GM15510 (cell line): ENCODE data around the gene VPS18.

Experiments used
- POLR2A ChIP-seq: IDR thresholded peaks from 3 replicates; pipeline ENCODE4 v1.6.1; 2011; ENCODE audit warnings: borderline replicate concordance; ENCODE audit not compliant: insufficient read length; ENCODE audit errors: extremely low read depth

Gene VPS18

GRCh38 chr15:40893733-40894680, at the start of gene VPS18:
TSS of gene VPS18 (plus strand) at chr15:40894450. CDS start at chr15:40894769, 319 bp downstream.
- TF ChIP-seq POLR2A, result peak; percentile 63

GRCh38 chr15:40844696-40845030, 49.6 kb upstream of the VPS18 start:
- TF ChIP-seq POLR2A, result no peak

- TF ChIP-seq POLR2A, result no peak
These were observed 49.2 kb upstream of the VPS18 start for GRCh38 chr15:40845036-40845435.

GRCh38 chr15:40845511-40846284, 48.6 kb upstream of the VPS18 start:
- TF ChIP-seq POLR2A, result no peak

- TF ChIP-seq POLR2A, result no peak
These were observed 47.4 kb upstream of the VPS18 start for GRCh38 chr15:40846841-40847222.

GRCh38 chr15:40847223-40847961, 46.9 kb upstream of the VPS18 start:
- no peak for TF ChIP-seq POLR2A

- TF ChIP-seq POLR2A, result no peak
These were observed 43.6 kb upstream of the VPS18 start for GRCh38 chr15:40850576-40851112.

- TF ChIP-seq POLR2A, result no peak
These were observed 41.7 kb upstream of the VPS18 start for GRCh38 chr15:40852529-40852928.

GRCh38 chr15:40853241-40853890, 40.9 kb upstream of the VPS18 start:
- TF ChIP-seq POLR2A, result no peak

GRCh38 chr15:40854161-40854560, 40.1 kb upstream of the VPS18 start:
- no peak for TF ChIP-seq POLR2A

GRCh38 chr15:40855706-40856234, 38.5 kb upstream of the VPS18 start:
- TF ChIP-seq POLR2A, result no peak

GRCh38 chr15:40856746-40857145, 37.5 kb upstream of the VPS18 start:
- TF ChIP-seq POLR2A, result no peak

GRCh38 chr15:40857601-40858341, 36.5 kb upstream of the VPS18 start:
- TF ChIP-seq POLR2A, result no peak

- no peak for TF ChIP-seq POLR2A
These were observed 35.5 kb upstream of the VPS18 start for GRCh38 chr15:40858706-40859105.

- no peak for TF ChIP-seq POLR2A
These were observed 34.9 kb upstream of the VPS18 start for GRCh38 chr15:40859206-40859851.
